Measurements from ENCODE around the gene CPLX1. TPM values are rescaled to one million over a fixed set of nuclear protein-coding genes. Genes with fewer than 3 reads are reported as not detected.
"Not testable (repeated sequence)": the region's sequence is repeated elsewhere in the genome, so short reads cannot be mapped to it uniquely, and the experiment has no call there.

CPLX1 gene
- polyA plus RNA-seq, 3 donors from 2014 or later, result not detected

- Mint-ChIP-seq H3K9me3 (no peaks in the 10 kb centered on the region), H3K27ac (peak overlapping the region in 4 of 6 donors; percentile 21 to 87 (median 44)), H3K27me3 (ENCODE audit: low read depth in 3 of 3) (peaks cover 0 to 5% (median 4%) of the 10 kb centered on the region in 3 donors), H3K36me3 (peaks cover 12 to 14% (median 12%) of the 10 kb centered on the region in 3 donors), H3K4me1 (peaks cover 22 to 69% of the 10 kb centered on the region in 2 donors), H3K4me3 (peak overlapping the region in 1 of 5 donors; percentile 21)
- DNase-seq, result no peak
Observed at GRCh38 chr4:763191-763810, 62.6 kb downstream of the CPLX1 start.

GRCh38 chr4:762211-763190 is 63.4 kb downstream of the CPLX1 start:
- no peak for DNase-seq
- H3K36me3 Mint-ChIP-seq, result peaks cover 9 to 12% (median 11%) of the 10 kb centered on the region in 3 donors
- H3K4me3 Mint-ChIP-seq, result peak overlapping the region in 1 of 5 donors; percentile 54

GRCh38 chr4:761739-762138 is 64.2 kb downstream of the CPLX1 start:
- Mint-ChIP-seq H3K4me1 (peaks cover 18 to 54% of the 10 kb centered on the region in 2 donors), H3K9me3 (no peaks in the 10 kb centered on the region), H3K4me3 (no peak overlapping the region), H3K36me3 (peaks cover 7 to 12% (median 7%) of the 10 kb centered on the region in 3 donors), H3K27me3 (ENCODE audit: low read depth in 3 of 3) (peaks cover 0 to 5% (median 3%) of the 10 kb centered on the region in 3 donors), H3K27ac (peak overlapping the region in 2 of 6 donors; percentile 59 to 70)
- DNase-seq, result no peak

More at GRCh38 chr4:762211-763190, 63.4 kb downstream of the CPLX1 start:
- Mint-ChIP-seq H3K9me3 (no peaks in the 10 kb centered on the region), H3K27ac (peak overlapping the region in 5 of 6 donors; percentile 21 to 87 (median 43)), H3K27me3 (ENCODE audit: low read depth in 3 of 3) (peaks cover 0 to 5% (median 3%) of the 10 kb centered on the region in 3 donors), H3K4me1 (peaks cover 20 to 62% of the 10 kb centered on the region in 2 donors)

- Mint-ChIP-seq H3K27me3 (ENCODE audit: low read depth in 3 of 3) (peaks cover 0 to 5% (median 3%) of the 10 kb centered on the region in 3 donors), H3K27ac (peak overlapping the region in 2 of 6 donors; percentile 25 to 70), H3K4me3 (no peak overlapping the region), H3K4me1 (peaks cover 17 to 47% of the 10 kb centered on the region in 2 donors), H3K36me3 (peaks cover 4 to 12% (median 5%) of the 10 kb centered on the region in 3 donors), H3K9me3 (no peaks in the 10 kb centered on the region)
- no peak for DNase-seq
Observed at GRCh38 chr4:761086-761485, 64.8 kb downstream of the CPLX1 start.

- no peak for DNase-seq
- peaks cover 4 to 12% (median 4%) of the 10 kb centered on the region in 3 donors for H3K36me3 Mint-ChIP-seq
- H3K4me1 Mint-ChIP-seq, result peaks cover 17 to 44% of the 10 kb centered on the region in 2 donors
- H3K27ac Mint-ChIP-seq, result peak overlapping the region in 3 of 6 donors; percentile 25 to 39 (median 28)
- no peak overlapping the region for H3K4me3 Mint-ChIP-seq
- no peaks in the 10 kb centered on the region for H3K9me3 Mint-ChIP-seq
- H3K27me3 Mint-ChIP-seq (ENCODE audit: low read depth in 3 of 3), result peaks cover 0 to 5% (median 3%) of the 10 kb centered on the region in 3 donors
Observed at GRCh38 chr4:760616-761015, 65.3 kb downstream of the CPLX1 start.

- H3K27ac Mint-ChIP-seq; H3K4me3 Mint-ChIP-seq; DNase-seq; H3K27me3 Mint-ChIP-seq (ENCODE audit: low read depth in 3 of 3); H3K9me3 Mint-ChIP-seq: not testable (repeated sequence)
- H3K36me3 Mint-ChIP-seq, result peaks cover 4 to 19% (median 8%) of the 10 kb centered on the region in 3 donors
- H3K4me1 Mint-ChIP-seq, result peaks cover 16 to 50% of the 10 kb centered on the region in 2 donors
Observed at GRCh38 chr4:759810-760209, 66.1 kb downstream of the CPLX1 start.

GRCh38 chr4:757111-757510 is 68.8 kb downstream of the CPLX1 start:
- H3K4me3 Mint-ChIP-seq, result no peak overlapping the region

GRCh38 chr4:754221-755120 is 71.5 kb downstream of the CPLX1 start:
- peaks cover 0 to 5% (median 0%) of the 10 kb centered on the region in 3 donors for H3K27me3 Mint-ChIP-seq (ENCODE audit: low read depth in 3 of 3)
- H3K36me3 Mint-ChIP-seq, result peaks cover 0 to 15% (median 12%) of the 10 kb centered on the region in 3 donors
- peak overlapping the region in 1 of 6 donors; percentile 30 for H3K27ac Mint-ChIP-seq
- no peak for DNase-seq
- no peaks in the 10 kb centered on the region for H3K9me3 Mint-ChIP-seq
- peaks cover 9 to 13% of the 10 kb centered on the region in 2 donors for H3K4me1 Mint-ChIP-seq
- no peak overlapping the region for H3K4me3 Mint-ChIP-seq

More at GRCh38 chr4:757111-757510, 68.8 kb downstream of the CPLX1 start:
- H3K27ac Mint-ChIP-seq, result no peak overlapping the region
- peaks cover 4 to 19% (median 6%) of the 10 kb centered on the region in 3 donors for H3K36me3 Mint-ChIP-seq
- no peak for DNase-seq
- H3K4me1 Mint-ChIP-seq, result peaks cover 11 to 34% of the 10 kb centered on the region in 2 donors
- peaks cover 0 to 2% (median 0%) of the 10 kb centered on the region in 3 donors for H3K27me3 Mint-ChIP-seq (ENCODE audit: low read depth in 3 of 3)
- H3K9me3 Mint-ChIP-seq, result no peaks in the 10 kb centered on the region

- not testable (repeated sequence) for H3K27me3 Mint-ChIP-seq (ENCODE audit: low read depth in 3 of 3); H3K4me3 Mint-ChIP-seq; H3K9me3 Mint-ChIP-seq; DNase-seq; H3K27ac Mint-ChIP-seq
- H3K36me3 Mint-ChIP-seq, result peaks cover 5 to 18% (median 12%) of the 10 kb centered on the region in 3 donors
- peaks cover 9 to 13% of the 10 kb centered on the region in 2 donors for H3K4me1 Mint-ChIP-seq
Observed at GRCh38 chr4:753186-753585, 72.7 kb downstream of the CPLX1 start.

GRCh38 chr4:752196-752861 is 73.6 kb downstream of the CPLX1 start:
- Mint-ChIP-seq H3K4me3 (no peak overlapping the region), H3K36me3 (peaks cover 8 to 21% (median 16%) of the 10 kb centered on the region in 3 donors), H3K4me1 (peaks cover 9 to 13% of the 10 kb centered on the region in 2 donors), H3K9me3 (no peaks in the 10 kb centered on the region), H3K27ac (no peak overlapping the region), H3K27me3 (ENCODE audit: low read depth in 3 of 3) (peaks cover 0 to 5% (median 1%) of the 10 kb centered on the region in 3 donors)
- no peak for DNase-seq

GRCh38 chr4:751676-752075 is 74.3 kb downstream of the CPLX1 start:
- Mint-ChIP-seq H3K27me3 (ENCODE audit: low read depth in 3 of 3) (peaks cover 0 to 5% (median 1%) of the 10 kb centered on the region in 3 donors), H3K27ac (no peak overlapping the region), H3K36me3 (peaks cover 8 to 21% (median 16%) of the 10 kb centered on the region in 3 donors), H3K9me3 (no peaks in the 10 kb centered on the region), H3K4me3 (no peak overlapping the region), H3K4me1 (peaks cover 9 to 13% of the 10 kb centered on the region in 2 donors)
- DNase-seq, result no peak

Data from immature natural killer cell (primary cell).